Measurements from ENCODE around the gene RTKN2. TPM values are rescaled to one million over a fixed set of nuclear protein-coding genes. Genes with fewer than 3 reads are reported as not detected.

RTKN2 gene
- polyA plus RNA-seq, 3 donors: 10.1 to 12.3 (median 12.1) TPM

DNA sequence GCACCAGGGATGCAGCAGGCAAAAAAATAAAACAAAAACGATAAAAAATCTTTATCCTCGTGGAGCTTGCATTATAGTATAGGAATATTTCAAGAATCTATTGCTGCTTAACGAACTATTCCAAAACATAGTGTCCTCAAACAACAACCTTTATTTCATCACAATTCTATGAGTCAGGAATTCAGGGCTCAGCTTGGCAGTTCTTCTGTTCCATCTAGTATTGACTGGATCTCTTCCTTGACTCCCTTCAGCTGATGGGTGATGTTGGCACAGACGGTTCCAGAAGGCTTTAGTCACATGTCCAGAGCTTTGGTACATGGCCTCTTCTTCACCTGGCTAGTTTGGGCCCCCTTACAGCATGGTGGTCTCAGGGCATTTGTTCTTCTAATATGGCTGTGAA is 88.0 kb downstream of the RTKN2 start:
- no peak for DNase-seq

DNA sequence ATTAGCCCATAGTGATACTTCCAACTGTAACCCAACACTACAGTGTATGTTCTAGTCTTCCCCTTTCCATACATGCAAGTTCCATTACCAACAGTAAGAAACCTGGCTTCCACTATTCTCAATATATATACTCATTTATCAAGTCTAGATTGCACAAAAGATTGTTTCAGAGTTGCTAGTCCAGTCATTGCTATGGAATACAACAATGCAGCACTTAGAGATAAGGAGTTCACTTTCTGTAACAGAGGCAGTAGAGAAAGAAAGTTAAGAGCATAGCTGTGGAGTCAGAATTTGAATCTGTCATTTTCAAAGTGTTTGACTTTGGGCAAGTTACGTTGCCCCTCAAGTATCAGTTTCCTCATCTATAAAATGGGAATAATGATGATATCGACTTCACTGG is 90.1 kb downstream of the RTKN2 start:
- no peak for DNase-seq

DNA sequence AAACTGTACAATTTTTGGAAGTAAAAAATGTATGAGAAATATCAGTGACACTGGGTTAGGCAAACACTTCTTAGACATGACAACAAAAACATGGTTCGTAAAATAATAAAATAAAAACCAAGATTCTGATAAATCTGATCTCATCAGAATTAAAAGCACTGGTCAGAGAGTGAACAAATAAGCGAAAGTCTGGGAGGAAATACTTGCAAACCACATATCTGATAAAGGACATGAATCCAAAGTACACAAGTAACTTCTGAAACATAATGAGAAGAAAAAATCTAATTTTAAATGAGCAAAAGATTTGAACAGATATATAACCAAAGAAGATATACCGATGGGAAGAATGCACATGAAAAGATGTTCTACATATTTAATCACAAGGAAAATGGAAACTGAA is 91.5 kb downstream of the RTKN2 start:
- DNase-seq: no peak

DNA sequence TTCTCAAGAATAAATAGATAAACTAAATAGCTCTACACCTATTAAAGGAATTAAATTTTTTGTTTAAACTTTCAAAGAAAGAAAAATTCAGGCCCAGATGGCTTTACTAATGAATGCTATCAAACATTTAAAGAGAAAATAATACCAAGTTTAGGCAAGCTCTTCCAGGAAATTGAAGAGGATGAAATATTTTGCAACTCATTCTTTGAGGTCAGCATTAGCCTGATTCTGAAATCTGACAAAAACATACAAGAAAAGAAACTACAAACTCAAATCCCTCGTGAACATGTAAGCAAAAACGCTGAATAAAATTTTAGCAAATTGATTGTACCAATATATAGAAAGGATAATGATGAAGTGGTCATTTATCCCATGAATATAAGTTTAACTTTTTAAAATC is 93.4 kb downstream of the RTKN2 start:
- no peak for DNase-seq

DNA sequence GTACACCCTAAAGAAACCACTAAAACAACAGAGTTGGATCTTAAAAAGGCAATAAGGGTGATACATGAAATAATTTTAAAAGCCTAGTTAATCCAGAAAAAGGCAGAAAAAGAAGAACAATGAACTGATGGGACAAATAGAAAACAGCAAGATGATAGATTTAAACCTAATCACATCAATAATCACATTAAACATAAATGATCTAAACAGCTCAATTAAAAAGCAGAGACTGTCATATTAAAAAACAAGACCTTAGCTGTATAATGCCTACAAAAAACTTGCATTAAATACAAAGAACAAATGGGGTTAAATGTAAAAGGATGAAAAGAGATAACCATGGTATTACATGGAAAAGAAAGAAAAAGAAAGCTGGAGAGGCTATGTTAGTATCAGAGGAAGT is 96.2 kb downstream of the RTKN2 start:
- DNase-seq: no peak

DNA sequence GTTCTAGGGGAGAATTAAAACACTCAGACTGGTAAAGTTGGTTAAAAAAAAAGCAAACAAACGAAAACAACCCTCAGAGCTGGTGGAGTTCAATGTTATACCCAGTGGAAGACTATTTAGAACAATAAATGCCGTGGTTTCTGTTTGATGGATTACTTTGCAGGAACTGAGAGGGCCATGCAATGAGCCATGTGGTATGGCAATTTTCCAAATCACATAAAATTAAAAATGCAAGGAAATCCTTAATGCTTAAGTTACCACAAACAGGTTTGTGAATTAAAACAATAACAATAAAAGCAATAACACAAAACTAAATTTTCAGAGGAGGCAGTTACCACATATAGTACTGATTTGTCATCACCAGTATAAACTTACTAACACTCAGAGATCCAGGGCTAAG is 96.9 kb downstream of the RTKN2 start:
- no peak for DNase-seq

DNA sequence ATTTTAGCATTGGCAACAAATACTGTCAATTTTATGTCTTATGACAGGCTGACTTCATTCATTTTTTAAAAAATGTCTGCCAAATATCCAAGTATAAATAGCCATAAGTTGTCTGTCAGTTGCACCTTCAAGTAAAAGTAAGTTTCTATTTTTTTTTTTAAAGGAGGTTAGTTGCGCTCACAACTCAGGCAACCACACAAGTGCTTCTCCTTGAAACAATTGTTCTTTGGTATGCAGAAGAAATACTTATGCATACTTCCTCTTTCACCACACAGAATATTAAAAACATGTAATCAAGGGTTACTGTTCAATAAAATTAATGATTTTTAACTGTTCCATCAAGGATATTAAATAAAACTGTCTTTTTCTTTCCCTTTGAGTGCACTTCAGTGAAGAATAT is 97.9 kb downstream of the RTKN2 start:
- no peak for DNase-seq

DNA sequence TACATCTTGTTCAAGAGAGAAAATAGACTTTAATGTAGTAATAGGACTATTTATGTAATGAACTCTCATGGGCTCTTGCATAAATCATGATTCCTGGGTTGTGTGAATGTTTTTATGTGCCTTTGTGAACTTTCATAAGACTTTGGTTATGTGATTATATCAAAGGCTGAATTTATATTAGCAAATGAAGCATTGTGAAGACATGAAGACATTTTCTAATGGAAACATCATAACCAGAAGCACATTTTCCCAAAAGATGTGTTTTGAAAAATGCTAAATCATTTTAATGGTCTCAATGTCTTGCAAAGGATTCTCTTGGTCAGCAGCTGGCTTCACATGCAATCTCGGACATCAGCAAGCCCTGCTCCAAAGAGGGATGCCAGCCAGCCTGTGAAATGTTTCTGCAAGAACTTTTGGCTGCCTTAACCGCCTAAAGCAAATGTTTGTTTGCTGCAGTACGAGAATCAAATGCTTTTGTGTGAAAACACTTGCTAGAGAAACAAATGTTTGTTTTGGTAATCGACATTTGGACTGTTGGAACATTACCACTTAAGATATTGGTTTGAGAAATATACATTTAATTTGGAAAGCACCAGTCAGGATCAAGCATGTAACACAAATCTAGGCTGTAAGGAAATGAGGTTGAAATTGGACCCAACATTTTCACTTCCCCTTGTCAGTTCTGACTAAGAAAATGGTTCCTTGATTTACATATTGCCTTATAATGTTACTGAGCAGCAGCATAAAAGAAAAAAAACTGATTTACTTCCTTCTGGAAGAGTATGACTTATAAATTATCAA is 102.1 kb downstream of the RTKN2 start:
- peak; percentile 66 for DNase-seq

DNA sequence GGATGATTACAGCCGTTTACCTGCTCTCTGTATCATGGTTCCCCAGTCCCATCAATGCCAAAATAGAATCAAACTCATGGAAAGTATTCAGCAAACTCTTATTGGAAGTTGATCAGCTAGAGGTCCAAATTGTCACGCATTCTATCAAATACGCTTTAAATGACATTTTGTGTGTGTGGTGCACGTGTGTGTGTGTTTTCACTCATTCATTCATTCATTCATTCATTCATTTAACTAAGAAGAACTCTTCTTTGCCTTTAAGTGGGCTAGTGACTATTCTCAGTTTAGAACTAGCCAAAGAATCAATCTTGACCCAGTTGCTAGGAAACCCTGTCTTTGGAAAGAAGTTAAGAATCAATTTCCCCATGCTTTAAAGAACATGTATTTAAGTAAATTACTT is 102.8 kb downstream of the RTKN2 start:
- DNase-seq: no peak

DNA sequence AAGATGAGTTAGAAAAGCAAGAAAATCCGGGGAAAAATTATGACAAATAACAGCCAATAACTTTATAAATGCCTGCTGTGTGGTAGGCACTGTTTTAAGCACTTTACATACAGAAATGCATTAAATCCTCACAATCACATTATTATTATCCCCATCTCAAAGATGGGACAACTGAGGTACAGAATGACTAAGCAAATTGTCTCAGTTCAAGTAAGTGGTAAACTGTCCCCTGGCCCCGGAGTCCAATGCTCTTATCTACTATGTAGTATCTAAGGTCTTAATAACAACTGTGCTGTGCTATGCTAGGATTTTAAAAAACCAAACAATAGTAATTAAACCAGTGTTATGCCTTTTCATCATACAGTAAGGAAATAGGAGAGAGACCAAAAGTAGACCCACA is 105.6 kb downstream of the RTKN2 start:
- no peak for DNase-seq

DNA sequence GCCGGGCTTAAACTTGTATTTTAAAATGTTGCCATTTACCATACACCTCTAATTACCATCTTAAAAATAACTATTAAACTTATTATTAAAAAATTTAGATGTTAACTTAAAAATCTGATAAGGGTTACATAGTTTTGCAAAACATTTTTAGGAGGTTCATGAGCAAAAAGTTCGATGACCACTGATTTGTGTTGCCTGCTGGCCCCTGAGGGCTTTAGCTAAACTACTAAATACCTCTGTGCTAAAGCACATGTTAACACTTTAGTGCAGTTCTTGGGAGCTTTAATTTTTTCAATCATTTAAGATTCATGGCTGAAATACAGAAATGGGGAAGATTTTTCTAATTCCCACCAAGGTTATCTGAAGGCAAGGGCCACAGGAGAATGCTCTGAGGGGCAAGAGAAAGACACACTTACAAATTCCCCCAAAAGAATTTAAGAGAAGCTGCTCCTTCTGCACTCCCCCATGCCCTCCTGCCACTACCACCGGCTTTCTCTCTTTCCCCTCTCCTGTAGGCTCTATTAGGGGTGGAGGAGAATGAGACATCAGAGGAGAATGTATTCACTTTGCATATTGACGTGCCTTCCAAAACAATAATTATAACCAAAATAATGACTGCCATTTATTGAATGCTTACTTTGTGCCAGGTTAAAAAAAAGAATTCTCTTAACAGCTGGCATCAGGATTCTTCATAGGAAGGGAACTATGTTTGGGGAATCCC is 106.2 kb downstream of the RTKN2 start:
- DNase-seq: no peak

DNA sequence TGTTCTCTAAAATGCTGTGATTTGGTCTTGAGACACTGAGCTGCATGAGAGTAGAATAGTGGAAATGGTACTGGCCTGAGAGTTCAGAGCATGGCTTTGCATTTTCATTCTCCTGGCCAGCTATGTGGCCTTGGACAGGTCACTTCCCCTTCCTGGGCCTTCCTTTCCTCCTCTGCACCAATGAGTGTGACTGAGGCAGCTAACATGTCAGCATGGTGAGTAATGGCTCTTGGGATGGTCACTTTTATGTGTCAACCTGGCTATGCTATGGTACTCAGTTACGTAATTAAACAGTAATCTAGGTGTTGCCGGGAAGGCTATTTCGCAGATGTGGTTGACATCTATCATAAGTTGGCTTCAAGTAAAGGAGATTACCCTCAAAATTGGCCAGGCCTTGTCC is 109.3 kb downstream of the RTKN2 start:
- no peak for DNase-seq

DNA sequence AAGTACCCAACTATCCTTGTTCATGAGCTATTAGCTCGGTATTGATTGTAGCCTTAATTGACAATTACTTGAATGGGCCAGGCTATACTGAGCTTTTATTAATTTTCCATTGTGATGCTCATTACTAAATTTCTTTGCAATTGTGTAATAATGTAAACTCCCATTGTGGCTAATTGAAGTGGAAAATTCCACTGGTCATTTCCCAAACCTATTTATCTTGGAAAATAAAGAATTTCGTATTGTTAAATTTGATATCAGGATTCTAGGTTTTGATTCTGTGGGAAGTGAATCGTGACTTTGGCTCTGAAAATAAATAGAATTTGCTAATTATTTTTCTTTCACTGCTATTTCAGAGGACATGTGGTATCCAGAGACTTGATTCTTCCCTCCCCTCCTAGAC is 111.0 kb downstream of the RTKN2 start:
- no peak for DNase-seq

DNA sequence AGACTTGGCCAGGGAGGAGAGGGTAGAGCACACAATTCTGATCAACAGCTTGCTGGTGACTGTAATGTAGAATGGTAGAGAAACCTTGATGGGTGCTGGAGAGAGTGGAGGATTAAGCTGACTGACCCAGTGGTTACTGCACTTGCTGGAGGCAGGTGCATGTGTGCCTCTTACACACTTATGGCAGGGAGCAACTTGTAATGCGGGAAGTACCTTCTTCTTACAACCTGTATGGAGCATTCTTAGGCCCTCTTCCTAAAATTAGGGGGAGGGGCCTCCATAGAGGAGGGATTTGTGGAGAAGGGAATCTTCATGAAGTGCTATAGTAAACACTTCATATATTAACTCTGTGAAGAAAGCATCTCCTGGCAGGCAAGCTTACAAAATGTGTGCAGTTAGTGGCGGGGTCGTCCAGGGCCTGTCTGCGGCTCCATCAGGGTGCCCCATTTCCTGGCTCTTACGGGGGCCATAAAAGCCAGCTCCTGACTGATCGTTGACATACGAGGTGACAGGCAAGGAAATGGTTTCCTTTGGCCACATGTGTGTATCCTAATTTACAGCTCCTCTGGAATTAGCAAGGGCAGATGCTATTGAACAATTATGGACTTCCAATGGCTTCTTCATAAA is 113.5 kb downstream of the RTKN2 start:
- no peak for DNase-seq

DNA sequence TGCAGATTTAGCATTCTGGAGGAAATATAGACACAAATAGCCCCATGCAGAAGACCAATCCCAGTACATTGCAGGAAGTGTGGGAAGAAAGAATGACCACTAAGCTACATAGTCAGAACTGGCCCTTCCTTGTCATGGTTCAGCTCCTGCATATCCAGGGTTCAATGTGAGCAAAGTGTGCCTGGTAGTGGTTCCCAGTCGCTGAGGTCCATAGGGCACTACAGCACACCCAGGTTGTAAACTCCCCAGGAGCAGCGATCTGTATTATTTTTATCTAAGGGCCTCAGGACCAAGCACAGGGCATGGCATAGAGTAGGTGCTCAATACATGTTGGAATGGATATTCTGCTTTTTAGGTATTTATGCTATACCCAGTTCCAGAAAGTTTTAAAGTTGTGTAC is 114.4 kb downstream of the RTKN2 start:
- no peak for DNase-seq

DNA sequence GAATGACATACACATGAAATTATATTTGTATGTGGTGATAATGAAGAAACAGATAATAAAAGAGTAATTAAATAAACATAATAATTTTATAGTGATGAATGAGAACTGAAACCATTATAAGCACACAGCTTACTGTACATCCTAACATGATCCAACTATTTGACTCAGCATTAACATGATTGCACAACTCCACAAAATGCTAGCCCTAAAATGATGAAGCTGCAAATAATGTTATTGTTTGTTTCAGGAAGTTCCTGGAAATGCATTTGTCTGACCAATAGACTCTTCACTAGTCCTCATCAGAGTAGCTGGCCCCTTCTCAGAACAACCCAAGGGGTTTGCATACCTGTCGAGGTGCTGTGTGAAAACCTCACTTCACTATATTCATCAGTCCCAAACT is 115.5 kb downstream of the RTKN2 start:
- no peak for DNase-seq

DNA sequence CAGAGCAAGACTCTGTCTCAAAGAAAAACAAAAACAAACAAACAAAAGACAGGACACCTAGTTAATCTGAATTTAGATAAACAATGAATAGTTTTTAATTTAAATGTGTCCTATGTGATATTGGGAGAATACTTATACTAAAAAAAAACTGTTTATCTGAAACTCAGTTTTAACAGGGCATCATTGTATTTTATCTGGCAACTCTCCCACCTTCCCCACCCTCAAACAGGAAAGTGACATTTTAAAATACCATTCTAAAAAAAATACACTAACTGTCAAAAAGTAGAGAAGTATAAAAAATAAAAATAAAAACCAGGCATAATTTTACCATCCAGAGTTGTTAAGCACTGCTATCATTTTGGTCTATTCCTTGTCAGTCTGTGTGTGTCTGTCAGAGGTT is 119.0 kb downstream of the RTKN2 start:
- DNase-seq: no peak

DNA sequence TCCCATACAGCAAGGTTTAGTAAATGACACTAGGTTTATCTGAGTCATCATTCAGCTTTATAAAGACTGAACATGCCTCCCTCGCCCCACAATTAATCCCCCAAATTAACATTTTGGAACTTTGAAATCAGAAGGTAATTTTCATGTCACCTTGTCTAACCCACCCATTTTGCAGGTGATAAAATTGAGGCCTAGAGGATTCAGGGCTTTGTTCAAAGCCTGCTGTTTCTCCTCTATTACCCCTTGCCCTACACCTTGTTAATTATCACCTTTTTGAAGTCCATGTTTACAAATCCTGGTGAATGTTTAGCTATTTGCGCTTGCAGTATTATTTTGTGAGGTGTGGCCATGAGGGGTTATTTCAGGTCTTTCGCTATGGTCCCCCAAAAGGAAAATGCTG is 120.5 kb downstream of the RTKN2 start:
- no peak for DNase-seq

DNA sequence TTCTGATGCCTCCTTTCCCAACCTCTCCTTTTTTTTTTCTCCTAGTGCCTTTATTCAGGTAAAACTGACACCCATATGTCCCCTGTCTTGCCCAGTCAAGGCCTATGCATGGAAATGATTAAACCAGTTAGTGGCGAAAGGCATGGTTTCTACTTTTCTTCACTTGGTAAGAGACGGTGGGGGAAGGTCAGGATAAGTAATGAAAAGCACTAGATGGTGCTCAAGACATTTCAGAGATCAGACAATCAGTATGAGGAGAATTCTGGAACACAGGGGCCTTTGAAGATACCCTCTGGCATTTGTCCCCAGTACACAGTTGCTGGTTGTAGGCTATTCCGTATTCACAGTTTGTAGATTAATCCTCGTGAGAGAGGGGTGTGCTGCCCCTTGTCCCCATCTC is 121.2 kb downstream of the RTKN2 start:
- no peak for DNase-seq

DNA sequence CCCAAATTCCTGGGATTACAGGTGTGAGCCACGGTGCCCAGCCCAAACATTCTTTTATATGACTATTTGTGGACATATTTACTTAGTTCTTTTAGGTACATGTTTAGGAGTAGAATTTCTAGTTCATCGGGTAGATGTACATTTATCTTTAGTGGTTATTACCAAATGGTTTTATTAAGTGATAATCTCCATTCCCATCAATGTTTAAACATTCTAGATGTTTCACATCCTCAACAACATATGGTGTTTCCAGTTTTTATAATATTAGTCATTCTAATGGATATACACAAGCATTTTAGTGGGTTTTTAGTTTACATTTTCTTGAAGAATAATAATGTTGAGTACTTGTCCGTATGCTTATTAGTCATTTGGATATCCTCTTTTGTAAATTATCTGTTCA is 131.7 kb downstream of the RTKN2 start:
- DNase-seq: no peak

DNA sequence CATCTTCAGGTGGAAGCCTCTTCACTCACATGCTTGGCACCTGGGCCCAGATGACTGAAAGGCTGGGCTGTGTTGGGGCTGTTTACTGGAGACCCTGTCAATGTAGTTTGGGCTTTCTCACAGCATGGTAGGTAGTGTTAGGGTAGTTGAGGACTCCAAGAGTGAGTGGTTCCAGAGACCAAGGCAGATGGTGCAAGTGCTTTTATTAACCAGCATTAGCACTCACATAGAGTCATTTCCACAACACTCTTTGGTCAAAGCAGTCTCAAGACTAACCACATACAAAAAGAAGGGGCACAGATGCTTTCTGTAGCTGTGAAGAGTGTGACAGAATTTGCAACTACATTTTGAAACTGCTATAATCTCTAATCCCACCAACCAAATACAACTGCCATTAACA is 135.0 kb downstream of the RTKN2 start:
- DNase-seq: no peak

Measured in renal pelvis (tissue), 4 donors.